SHP77 treated with DMSO at 0.1 percent for 48 hours (cell line): ENCODE results near the gene PAK1IP1.
"Not testable (repeated sequence)": the region's sequence is repeated elsewhere in the genome, so short reads cannot be mapped to it uniquely, and the experiment has no call there.

Source experiments
- DNase-seq: peaks from one replicate; lab custom pipeline; 2025; lab: John Stamatoyannopoulos, UW

The PAK1IP1 gene

DNA sequence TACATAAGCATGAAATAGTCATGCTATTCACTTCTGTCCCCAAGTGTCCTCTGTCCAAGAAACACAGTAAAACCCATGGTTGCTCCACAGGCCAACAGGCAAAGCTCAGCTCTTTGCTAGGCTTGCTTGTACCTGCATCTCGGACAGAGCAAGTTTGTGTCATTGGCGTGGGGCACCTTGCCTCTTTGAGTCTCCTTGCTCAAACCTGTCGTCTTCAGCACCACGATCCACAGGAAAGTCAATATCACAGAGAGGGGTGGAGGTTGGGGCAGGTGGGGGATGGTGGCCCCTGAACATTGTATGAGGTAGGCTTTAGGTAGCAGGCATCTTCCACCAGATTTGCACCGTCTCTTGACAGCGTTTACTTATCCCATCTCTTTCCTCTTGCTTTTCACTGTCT is 48.7 kb downstream of the PAK1IP1 start:
- no peak for DNase-seq

DNA sequence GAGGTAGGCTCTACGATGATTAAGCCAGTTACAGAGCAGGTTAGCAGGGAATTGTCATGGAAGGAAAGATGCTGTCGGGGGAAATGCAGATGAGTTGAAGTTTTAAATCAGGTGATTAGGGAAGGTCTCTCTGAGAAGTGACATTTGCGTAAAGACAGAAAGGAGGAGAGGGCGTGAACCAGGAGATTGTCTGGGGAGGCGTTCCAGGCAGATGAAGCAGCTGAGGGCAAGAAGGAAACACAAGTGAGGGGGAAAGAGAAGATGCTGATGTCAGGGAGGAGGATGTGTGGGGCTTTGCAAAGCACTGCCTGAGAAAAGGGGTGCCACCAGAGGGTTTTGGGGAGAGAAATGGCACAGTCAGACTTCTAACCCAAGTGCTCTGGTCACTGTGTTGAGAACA is 50.3 kb downstream of the PAK1IP1 start:
- DNase-seq: no peak

DNA sequence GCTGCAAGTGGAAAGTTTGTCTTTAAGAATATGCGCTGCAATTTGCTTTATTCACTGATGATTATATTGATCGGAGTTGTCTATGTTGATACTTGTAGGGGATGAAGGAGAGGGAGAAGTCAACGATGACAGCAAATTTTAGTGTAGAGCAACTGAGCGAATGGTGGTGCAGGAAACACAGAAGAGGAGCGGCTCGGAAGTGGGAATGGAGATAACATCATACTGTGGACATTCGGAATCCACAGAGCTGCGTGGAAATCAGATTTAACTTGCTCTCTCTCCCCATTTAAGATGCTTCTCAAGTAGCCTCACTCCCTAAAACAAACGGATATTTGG is 52.1 kb downstream of the PAK1IP1 start:
- DNase-seq: no peak

DNA sequence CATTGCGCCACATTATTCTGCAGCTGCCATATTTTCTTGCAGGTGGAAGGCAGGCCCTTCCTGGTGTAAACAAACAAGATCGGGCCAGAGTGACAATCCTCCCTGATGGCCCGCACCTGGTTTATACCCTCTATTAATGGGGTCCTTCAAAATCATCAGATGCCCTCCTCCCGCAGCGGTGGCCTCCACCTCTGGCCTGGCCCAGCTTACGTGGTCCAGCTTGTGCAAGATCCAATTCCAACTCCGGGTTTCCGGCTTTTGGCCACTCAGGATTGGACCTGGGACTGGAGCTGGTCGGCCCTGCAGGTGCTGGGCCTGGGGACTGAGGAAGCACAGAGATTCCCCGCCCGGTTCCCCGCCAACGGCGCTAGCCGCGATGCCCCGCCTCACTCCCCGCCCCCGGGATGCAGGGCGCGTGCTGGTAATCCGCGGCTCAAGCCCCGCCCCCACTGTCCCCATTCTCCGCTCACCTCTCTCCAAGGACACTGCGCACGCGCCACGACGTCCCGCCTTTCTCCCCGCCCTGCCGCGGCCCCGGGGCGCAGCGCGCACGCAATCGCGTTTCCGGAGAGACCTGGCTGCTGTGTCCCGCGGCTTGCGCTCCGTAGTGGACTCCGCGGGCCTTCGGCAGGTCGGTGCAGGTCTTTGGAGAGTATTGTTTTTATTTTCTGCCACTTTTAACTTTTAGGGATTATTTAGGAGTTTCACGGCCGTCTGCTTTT is 52.6 kb downstream of the PAK1IP1 start, which contains the start of gene TMEM14B:
Gene TMEM14B (plus strand): TSS at position 555 of the 722 bp plus-strand sequence. CDS start 1,441 bp downstream, outside the sequence.
- DNase-seq: peak; percentile 93

DNA sequence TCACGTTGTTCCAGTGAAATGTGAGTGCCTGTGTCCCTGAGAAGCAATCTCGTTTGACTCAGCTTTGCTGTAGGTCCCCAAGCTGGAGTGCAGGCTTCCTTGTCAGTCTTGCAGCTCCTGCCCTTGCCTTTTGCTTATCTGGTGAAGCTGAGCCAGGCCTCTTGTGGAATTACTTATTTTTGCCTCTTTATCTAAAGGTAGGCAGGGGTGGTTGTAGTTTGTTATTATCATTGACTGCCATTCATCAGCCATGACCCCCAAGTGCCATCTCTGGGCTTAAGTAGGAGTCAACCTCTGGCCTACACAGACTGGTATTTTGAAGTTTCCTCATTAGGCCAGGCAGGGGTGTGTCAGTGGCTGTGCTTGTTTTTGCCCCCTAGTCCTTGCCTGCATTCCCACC is 55.0 kb downstream of the PAK1IP1 start:
- no peak for DNase-seq

DNA sequence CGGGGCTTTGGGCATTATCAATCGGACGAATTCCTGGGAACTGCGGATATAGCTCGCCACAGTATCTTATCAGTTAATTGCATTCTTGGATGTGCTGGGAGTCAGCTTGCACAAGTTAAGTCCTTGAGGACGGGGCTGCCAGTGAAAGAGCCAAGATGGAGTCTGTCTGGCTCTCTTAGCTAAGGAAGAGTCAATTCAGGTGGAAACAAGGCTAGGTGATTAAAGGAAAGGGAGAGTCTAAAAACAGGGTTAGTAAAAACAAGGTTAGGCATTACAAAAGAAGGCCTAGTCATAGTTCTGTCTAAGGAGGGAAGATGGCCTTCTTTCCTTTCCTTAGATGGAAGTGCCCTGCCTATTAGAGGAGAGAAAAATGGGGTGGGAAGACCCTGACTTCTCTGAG is 55.8 kb downstream of the PAK1IP1 start:
- not testable (repeated sequence) for DNase-seq

DNA sequence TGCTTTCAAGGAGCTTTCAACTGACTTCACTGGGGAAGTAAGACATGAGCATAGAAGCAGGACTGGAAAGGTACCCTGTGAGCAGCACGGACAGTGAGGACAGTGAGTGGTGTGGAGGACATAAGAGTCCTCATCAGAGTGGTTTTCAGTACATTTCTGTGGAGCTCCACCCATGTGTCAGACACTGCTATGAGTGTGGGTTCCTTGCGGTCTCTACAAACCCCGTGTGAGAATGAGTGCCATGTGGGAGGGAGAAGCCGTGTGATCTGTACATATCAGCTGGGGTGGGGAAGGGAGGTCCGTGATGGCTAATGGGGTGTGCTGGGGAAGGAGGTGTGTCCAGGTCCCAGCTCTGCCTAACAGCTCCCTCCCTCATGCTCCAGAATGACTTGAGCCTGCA is 57.0 kb downstream of the PAK1IP1 start:
- DNase-seq: not testable (repeated sequence)

DNA sequence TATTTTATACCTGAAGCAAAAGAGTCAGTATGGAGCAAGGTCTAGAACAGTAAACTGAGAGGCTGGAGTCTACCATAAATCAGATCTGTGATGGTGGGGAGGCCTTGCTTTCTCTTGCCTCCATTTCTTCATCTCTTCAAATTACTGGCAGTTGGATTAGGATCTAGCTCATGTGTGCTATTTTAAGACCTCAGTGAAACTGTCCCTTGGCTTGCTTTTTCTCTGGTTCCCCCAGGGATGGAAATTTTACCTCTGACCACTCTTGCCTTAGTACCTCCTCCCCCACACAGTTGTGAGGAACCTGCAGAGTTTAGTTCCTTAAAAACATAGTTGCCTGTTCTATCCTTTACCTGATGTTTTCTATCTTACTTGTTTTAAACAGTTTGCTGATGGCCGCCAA is 61.3 kb downstream of the PAK1IP1 start:
- DNase-seq: no peak
